Activated CD4-positive, alpha-beta memory T cell treated with anti-CD3 and anti-CD28 coated beads for 36 hours (primary cell): ENCODE measurements around the gene VPS16. TPM values are rescaled to one million over a fixed set of nuclear protein-coding genes. Genes with fewer than 3 reads are reported as not detected.

ENCODE experiments used
- CTCF ChIA-PET: fragments of 350-600 bp; sonication (Branson Sonifier 250); formaldehyde crosslinking; loops from one replicate; lab custom pipeline; 2021; ENCODE audit warnings: antibody characterized with exemption, inconsistent platforms; lab: Charles Lee
- POLR2A ChIA-PET: fragments of 350-600 bp; sonication (Branson Sonifier 250); formaldehyde crosslinking; loops from one replicate; lab custom pipeline; 2021; ENCODE audit warnings: antibody characterized with exemption; lab: Charles Lee
- DNase-seq: peaks from one replicate; pipeline ENCODE4 v3.0.0-alpha.2; 2020
- H3K27ac Mint-ChIP-seq: one replicate; pipeline ENCODE4 v1.8.0; 2021; ENCODE audit warnings: mixed read lengths
- H3K27me3 Mint-ChIP-seq: one replicate; pipeline ENCODE4 v1.8.0; 2021; ENCODE audit warnings: mixed read lengths
- H3K36me3 Mint-ChIP-seq: one replicate; pipeline ENCODE4 v1.8.0; 2021; ENCODE audit warnings: mixed read lengths
- H3K4me1 Mint-ChIP-seq: one replicate; pipeline ENCODE4 v1.8.0; 2021; ENCODE audit warnings: low read depth, mixed read lengths
- H3K4me3 Mint-ChIP-seq: one replicate; pipeline ENCODE4 v1.8.0; 2021; ENCODE audit warnings: mild to moderate bottlenecking, mixed read lengths
- H3K9me3 Mint-ChIP-seq: one replicate; pipeline ENCODE4 v1.8.0; 2021; ENCODE audit warnings: mixed read lengths
- intact Hi-C: fragments of 100-400 bp; cut with micrococcal nuclease; formaldehyde crosslinking; loops from one replicate; pipeline ENCODE4 v1.15.1; 2023
- total RNA-seq, 2 experiments: library from RNA; stranded (reverse); gene quantifications; one replicate each; pipeline ENCODE4 v1.2.3, GENCODE V29; 2021

Gene VPS16
- total RNA-seq, 2 experiments from 2014 or later = 51.2 to 53.0 TPM

DNA sequence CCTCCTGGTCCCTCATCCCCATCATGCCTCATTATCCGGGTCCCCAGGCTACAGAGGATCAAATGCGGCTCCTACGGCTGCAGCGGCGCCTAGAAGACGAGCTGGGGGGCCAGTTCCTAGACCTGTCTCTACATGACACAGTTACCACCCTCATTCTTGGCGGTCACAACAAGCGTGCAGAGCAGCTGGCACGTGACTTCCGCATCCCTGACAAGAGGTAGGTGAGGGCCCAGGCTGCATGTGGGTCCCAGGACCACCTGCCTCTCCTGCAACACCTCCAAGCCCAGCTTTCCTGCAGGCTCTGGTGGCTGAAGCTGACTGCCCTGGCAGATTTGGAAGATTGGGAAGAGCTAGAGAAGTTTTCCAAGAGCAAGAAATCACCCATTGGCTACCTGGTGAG is 24.6 kb downstream of the VPS16 start:
- ChIA-PET CTCF (no interaction called here), POLR2A (no interaction called here)
- no peak overlapping the region for H3K4me3 Mint-ChIP-seq
- H3K27ac Mint-ChIP-seq = no peak overlapping the region
- peaks cover 14% of the 10 kb centered on the region for H3K4me1 Mint-ChIP-seq
- no peaks in the 10 kb centered on the region for H3K9me3 Mint-ChIP-seq
- no peaks in the 10 kb centered on the region for H3K27me3 Mint-ChIP-seq
- DNase-seq = no peak
- intact Hi-C loops = no loop called here
- peaks cover 17% of the 10 kb centered on the region for H3K36me3 Mint-ChIP-seq

DNA sequence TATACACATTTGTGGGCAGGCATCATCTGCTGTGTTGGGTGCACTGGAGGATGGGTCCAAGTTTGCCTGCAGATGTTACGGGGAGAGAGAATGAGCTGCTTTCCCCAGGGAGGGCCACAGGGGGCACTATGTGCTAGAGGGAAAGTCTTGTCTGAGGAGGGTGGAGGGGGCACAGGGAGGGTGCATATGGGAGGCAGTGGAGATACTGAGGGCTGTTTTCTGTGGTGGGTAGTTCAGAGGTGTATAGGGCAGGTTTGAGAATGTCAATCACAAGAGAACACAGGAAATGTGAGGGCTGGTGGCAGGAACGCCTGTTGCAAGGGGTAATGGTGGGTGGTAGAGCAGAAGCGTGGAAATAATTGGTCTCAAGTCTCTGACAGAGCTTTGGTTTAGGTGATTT is 25.1 kb downstream of the VPS16 start:
- H3K27ac Mint-ChIP-seq = no peak overlapping the region
- peaks cover 17% of the 10 kb centered on the region for H3K36me3 Mint-ChIP-seq
- no peak for DNase-seq
- H3K4me1 Mint-ChIP-seq = peaks cover 18% of the 10 kb centered on the region
- H3K4me3 Mint-ChIP-seq = no peak overlapping the region
- H3K9me3 Mint-ChIP-seq = no peaks in the 10 kb centered on the region
- no peaks in the 10 kb centered on the region for H3K27me3 Mint-ChIP-seq
- POLR2A ChIA-PET = no interaction called here
- CTCF ChIA-PET = no interaction called here
- intact Hi-C loops = no loop called here

DNA sequence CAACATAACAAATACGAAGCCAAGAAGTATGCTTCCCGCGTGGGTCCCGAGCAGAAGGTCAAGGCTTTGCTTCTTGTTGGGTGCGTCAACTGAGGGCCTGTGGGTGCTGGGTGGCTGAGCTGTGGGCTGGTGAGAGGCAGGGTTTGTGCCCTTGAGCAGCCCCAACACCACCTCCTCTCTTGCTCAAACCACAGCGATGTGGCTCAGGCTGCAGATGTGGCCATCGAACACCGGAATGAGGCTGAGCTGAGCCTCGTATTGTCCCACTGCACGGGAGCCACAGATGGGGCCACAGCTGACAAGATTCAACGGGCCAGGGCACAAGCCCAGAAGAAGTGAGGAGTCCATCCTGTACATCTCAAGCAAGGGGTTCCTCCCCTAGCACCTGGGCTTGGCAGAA is 25.7 kb downstream of the VPS16 start:
- intact Hi-C loops = no loop called here
- H3K27me3 Mint-ChIP-seq = no peaks in the 10 kb centered on the region
- H3K4me1 Mint-ChIP-seq = peaks cover 24% of the 10 kb centered on the region
- H3K27ac Mint-ChIP-seq = no peak overlapping the region
- no peak for DNase-seq
- H3K4me3 Mint-ChIP-seq = no peak overlapping the region
- ChIA-PET CTCF (interaction anchor here (1.2 kb wide), 1 partner anchor 14 kb away, joined by 3 read pairs; no protein-coding TSS in a partner anchor), POLR2A (no interaction called here)
- no peaks in the 10 kb centered on the region for H3K9me3 Mint-ChIP-seq
- H3K36me3 Mint-ChIP-seq = peaks cover 12% of the 10 kb centered on the region

- ChIA-PET CTCF (interaction anchor here (1.2 kb wide), 1 partner anchor 15 kb away, joined by 3 read pairs; no protein-coding TSS in a partner anchor), POLR2A (no interaction called here)
- no peaks in the 10 kb centered on the region for H3K9me3 Mint-ChIP-seq
- DNase-seq = no peak
- no peak overlapping the region for H3K27ac Mint-ChIP-seq
- intact Hi-C loops = no loop called here
- peaks cover 11% of the 10 kb centered on the region for H3K36me3 Mint-ChIP-seq
- no peaks in the 10 kb centered on the region for H3K27me3 Mint-ChIP-seq
- H3K4me1 Mint-ChIP-seq = peaks cover 31% of the 10 kb centered on the region
- H3K4me3 Mint-ChIP-seq = no peak overlapping the region
These were observed 26.7 kb downstream of the VPS16 start for GRCh38 chr20:2867081-2867864.

DNA sequence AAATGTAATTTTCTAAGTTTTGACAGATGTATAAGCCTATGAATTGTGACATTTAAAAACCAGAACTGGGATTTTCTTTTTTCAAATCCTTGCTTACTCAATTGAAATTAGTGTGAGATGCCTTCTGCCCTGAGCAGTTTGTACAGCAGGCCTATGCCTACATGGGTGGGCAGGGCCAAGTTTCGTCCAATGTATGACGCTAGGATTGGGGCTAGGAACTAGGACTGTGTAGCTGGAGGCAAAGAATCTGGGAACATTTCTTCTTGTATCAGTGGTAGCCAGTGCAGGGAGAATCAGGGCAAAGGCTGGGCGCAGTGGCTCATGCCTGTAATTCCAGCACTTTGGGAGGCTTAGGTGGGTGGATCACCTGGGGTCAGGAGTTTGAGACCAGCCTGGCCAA is 28.8 kb downstream of the VPS16 start:
- Mint-ChIP-seq H3K4me1 (peaks cover 32% of the 10 kb centered on the region), H3K4me3 (no peak overlapping the region), H3K9me3 (no peaks in the 10 kb centered on the region), H3K27ac (no peak overlapping the region), H3K36me3 (peaks cover 14% of the 10 kb centered on the region), H3K27me3 (no peaks in the 10 kb centered on the region)
- ChIA-PET POLR2A (no interaction called here), CTCF (no interaction called here)
- no peak for DNase-seq
- intact Hi-C loops = no loop called here

- H3K36me3 Mint-ChIP-seq = peaks cover 13% of the 10 kb centered on the region
- H3K27ac Mint-ChIP-seq = peak overlapping the region; percentile 40
- CTCF ChIA-PET = interaction anchor here (1.1 kb wide), 3 partner anchors 19 to 130 kb away, joined by 3 to 6 read pairs (median 4); no protein-coding TSS in a partner anchor
- peak overlapping the region; percentile 18 for H3K4me3 Mint-ChIP-seq
- peaks cover 44% of the 10 kb centered on the region for H3K4me1 Mint-ChIP-seq
- H3K9me3 Mint-ChIP-seq = no peaks in the 10 kb centered on the region
- no peak for DNase-seq
- H3K27me3 Mint-ChIP-seq = no peaks in the 10 kb centered on the region
- intact Hi-C loops = loop anchor here (5.0 kb wide), 1 partner anchor 41 kb away; no protein-coding TSS in a partner anchor
- POLR2A ChIA-PET = interaction anchor here (0.9 to 1.2 kb wide), 2 partner anchors 114 to 141 kb away, joined by 3 to 5 read pairs; no protein-coding TSS in a partner anchor
These were observed 30.5 kb downstream of the VPS16 start for GRCh38 chr20:2871111-2871465.

DNA sequence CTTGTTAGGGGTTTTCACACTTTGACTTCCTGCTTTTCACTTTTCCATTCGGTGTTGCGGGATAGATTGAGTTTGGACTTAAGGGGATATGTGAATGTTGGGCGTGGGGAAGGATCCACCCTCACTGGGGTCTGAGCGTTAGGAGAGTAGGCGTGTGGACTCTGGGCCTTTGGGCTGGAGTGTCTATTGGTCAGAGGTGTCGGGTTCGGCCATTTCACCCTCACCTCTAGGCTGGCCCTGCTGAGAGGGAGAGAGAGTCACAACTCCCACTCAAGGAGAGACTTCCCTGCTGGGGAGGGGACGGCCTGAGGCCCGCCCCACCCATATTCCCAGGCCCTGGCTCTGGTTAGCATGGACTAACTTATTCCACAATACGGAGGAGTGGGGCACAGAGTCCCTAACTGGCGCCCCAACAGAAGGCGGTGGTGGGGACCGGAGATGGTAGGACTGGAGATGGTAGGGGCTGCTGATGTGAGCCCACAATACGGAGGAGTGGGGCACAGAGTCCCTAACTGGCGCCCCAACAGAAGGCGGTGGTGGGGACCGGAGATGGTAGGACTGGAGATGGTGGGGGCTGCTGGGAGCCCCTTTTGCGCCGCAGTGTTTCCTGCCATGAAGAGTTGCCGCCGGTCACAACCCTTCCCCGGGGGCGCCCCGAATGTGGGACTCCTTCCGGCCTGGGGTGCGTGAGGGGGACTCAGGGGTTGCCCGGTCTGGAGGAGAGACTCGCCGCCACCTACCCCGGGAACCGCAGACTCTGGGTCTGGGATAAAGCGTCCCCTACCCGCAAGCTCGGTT is 31.3 kb downstream of the VPS16 start:
- peak overlapping the region; percentile 90 for H3K4me3 Mint-ChIP-seq

GRCh38 chr20:2872459-2873009 is 32.0 kb downstream of the VPS16 start:
- intact Hi-C loops = loop anchor here (1.0 to 5.0 kb wide), 6 partner anchors 32 to 402 kb away; partner anchors contain the start of genes PCED1A, SNRPB and VPS16
- CTCF ChIA-PET = interaction anchor here (0.6 to 1.7 kb wide), 8 partner anchors 9 to 139 kb away, joined by 3 to 7 read pairs (median 3); partner anchors contain the start of gene TMEM239
- H3K4me3 Mint-ChIP-seq = peak overlapping the region; percentile 90

More for the DNA sequence above, 31.3 kb downstream of the VPS16 start:
- ChIA-PET CTCF (interaction anchor here (1.1 to 1.7 kb wide), 4 partner anchors 55 to 129 kb away, joined by 3 to 7 read pairs (median 5); partner anchors contain the start of gene TMEM239), POLR2A (interaction anchor here (0.9 to 1.4 kb wide), 5 partner anchors 29 to 143 kb away, joined by 3 to 10 read pairs (median 5); no protein-coding TSS in a partner anchor)
- peak; percentile 58 for DNase-seq
- H3K36me3 Mint-ChIP-seq = peaks cover 18% of the 10 kb centered on the region
- no peaks in the 10 kb centered on the region for H3K27me3 Mint-ChIP-seq
- peaks cover 50% of the 10 kb centered on the region for H3K4me1 Mint-ChIP-seq
- intact Hi-C loops = loop anchor here (1.0 to 5.0 kb wide), 3 partner anchors 32 to 402 kb away; partner anchors contain the start of genes PCED1A, SNRPB and VPS16
- no peaks in the 10 kb centered on the region for H3K9me3 Mint-ChIP-seq
- peak overlapping the region; percentile 91 for H3K27ac Mint-ChIP-seq

DNA sequence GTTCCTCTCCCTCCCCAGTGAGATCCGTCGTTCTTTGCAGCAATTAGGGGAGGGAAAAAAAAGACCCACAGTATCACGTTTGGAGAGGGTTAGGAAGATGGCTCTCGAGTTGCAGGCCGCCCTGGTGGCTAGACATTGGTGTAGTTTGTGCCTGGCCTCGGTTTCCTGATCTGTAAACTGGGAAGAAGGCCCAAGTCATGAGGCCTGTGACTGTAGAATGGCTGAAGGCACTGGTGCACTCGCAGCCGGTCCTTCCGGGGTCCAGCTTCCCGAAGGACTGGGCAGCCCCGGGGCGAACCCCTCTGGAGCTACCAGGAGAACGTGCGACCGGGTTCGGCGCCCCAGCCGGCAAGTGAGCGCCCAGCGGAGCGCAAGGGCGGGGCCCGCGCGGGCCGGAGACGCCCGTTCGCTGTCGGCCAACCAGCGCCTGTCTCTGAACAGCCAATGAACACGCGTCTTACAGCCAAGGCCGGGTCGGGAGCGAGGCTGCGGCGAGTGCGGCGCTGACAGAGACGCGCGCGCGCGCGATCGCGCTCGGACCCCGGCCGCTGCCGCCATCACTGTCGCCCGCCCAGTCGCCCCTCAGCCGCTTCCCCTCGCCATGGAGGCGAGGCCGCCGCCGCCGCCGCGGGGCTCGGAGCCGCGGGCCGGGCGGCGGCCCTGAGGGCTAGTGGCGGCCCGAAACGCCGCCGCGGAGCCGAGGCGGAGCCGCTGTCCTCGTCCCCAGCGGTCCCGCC is 32.6 kb downstream of the VPS16 start, which contains the start of gene PTPRA:
TSS of gene PTPRA (plus strand) at position 472 of the 737 bp plus-strand sequence. CDS start 90,797 bp downstream, outside the sequence.
- peak; percentile 95 for DNase-seq
- ChIA-PET POLR2A (interaction anchor here (0.6 to 1.4 kb wide), 7 partner anchors 30 to 256 kb away, joined by 3 to 10 read pairs (median 4); no protein-coding TSS in a partner anchor), CTCF (interaction anchor here (0.6 to 1.7 kb wide), 8 partner anchors 10 to 138 kb away, joined by 3 to 7 read pairs (median 3); partner anchors contain the start of gene TMEM239)
- Mint-ChIP-seq H3K4me3 (peak within 1 kb of the TSS; percentile 90), H3K27me3 (no peaks in the 10 kb centered on the region), H3K27ac (peak within 1 kb of the TSS; percentile 91), H3K36me3 (peaks cover 21% of the 10 kb centered on the region), H3K9me3 (no peaks in the 10 kb centered on the region), H3K4me1 (peaks cover 43% of the 10 kb centered on the region)
- intact Hi-C loops = loop anchor here (1.0 to 5.0 kb wide), 4 partner anchors 39 to 138 kb away; no protein-coding TSS in a partner anchor

More at GRCh38 chr20:2872459-2873009, 32.0 kb downstream of the VPS16 start:
- peak; percentile 88 for DNase-seq
- no peaks in the 10 kb centered on the region for H3K9me3 Mint-ChIP-seq
- H3K36me3 Mint-ChIP-seq = peaks cover 21% of the 10 kb centered on the region
- H3K27ac Mint-ChIP-seq = peak overlapping the region; percentile 91
- H3K4me1 Mint-ChIP-seq = peaks cover 46% of the 10 kb centered on the region
- POLR2A ChIA-PET = interaction anchor here (1.0 to 1.4 kb wide), 6 partner anchors 29 to 257 kb away, joined by 3 to 10 read pairs (median 4); no protein-coding TSS in a partner anchor
- H3K27me3 Mint-ChIP-seq = no peaks in the 10 kb centered on the region

GRCh38 chr20:2873747-2874041 is 33.1 kb downstream of the VPS16 start:
- H3K27me3 Mint-ChIP-seq = no peaks in the 10 kb centered on the region
- H3K4me3 Mint-ChIP-seq = peak overlapping the region; percentile 90
- H3K36me3 Mint-ChIP-seq = peaks cover 22% of the 10 kb centered on the region
- DNase-seq = peak; percentile 68
- H3K27ac Mint-ChIP-seq = peak overlapping the region; percentile 78
- peaks cover 47% of the 10 kb centered on the region for H3K4me1 Mint-ChIP-seq
- intact Hi-C loops = loop anchor here (1.0 to 5.0 kb wide), 4 partner anchors 39 to 138 kb away; no protein-coding TSS in a partner anchor
- H3K9me3 Mint-ChIP-seq = no peaks in the 10 kb centered on the region
- POLR2A ChIA-PET = interaction anchor here (0.6 to 1.4 kb wide), 7 partner anchors 30 to 256 kb away, joined by 3 to 10 read pairs (median 4); no protein-coding TSS in a partner anchor
- CTCF ChIA-PET = interaction anchor here (1.0 kb wide), 2 partner anchors 15 to 137 kb away, joined by 3 read pairs; no protein-coding TSS in a partner anchor
